GM18507 (cell line): ENCODE results near the gene CFDP1.

Experiments used
- DNase-seq: peaks from one replicate; pipeline ENCODE4 v3.0.0; 2011; ENCODE audit warnings: low read depth; ENCODE audit not compliant: insufficient read length; ENCODE audit errors: extremely low spot score
- FAIRE-seq: peaks from 2 replicates; lab custom pipeline; 2011; peaks lifted over from hg19 to GRCh38; lab: Jason Lieb, UNC

The CFDP1 gene

DNA sequence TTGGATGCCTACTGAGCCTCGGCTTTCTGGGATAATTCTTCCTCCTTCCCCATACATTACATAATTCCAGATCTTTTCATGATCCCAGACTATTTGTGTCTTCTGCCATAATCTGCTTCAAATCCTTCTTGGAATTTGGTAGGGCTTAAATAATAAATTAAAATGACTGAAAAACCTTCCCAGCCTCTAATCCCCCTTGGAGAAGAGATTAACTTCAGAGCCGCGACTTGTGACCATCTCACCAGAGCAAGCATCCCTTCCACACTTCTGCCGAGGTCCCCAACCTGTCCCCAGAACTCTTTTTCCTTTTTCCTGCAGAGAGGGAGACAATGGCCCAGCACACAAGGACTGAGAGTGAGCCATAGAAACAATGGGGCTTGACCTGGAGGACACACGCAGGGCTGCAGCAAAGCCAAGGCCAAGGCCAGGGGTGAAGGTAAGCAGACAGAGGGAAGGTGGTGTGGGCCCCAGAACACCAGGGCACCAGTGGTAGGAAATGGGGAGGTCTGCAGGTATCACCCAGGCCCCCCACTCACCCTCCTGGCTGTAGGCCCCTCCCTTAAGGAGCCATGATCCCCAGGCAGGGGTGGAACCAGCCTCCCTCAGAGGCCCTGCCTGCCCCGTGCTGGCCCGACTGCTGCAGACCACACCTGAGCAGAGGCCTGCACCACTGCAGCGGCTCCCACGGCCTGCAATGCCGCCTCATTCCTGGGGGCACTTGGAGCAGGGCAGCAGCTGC, 172.3 kb downstream of the CFDP1 start:
- FAIRE-seq (no peak), DNase-seq (no peak)

DNA sequence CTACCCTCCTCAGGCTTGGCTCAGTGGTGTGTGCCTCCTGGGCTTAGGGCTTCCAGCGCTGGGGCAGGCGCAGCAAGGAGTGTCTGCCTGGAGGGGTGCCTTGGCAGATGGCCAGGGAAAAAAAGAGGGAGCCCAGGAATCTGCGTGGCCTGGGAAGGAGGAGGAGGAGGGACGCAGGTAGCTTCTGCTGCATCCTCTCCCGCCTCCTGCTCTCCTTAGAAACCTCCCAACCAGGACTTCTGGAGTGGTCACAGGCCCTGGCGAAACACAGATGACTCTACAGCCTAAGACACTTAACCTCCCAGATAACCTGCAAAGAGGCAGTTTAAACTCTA, 174.5 kb downstream of the CFDP1 start:
- DNase-seq (no peak), FAIRE-seq (no peak)

DNA sequence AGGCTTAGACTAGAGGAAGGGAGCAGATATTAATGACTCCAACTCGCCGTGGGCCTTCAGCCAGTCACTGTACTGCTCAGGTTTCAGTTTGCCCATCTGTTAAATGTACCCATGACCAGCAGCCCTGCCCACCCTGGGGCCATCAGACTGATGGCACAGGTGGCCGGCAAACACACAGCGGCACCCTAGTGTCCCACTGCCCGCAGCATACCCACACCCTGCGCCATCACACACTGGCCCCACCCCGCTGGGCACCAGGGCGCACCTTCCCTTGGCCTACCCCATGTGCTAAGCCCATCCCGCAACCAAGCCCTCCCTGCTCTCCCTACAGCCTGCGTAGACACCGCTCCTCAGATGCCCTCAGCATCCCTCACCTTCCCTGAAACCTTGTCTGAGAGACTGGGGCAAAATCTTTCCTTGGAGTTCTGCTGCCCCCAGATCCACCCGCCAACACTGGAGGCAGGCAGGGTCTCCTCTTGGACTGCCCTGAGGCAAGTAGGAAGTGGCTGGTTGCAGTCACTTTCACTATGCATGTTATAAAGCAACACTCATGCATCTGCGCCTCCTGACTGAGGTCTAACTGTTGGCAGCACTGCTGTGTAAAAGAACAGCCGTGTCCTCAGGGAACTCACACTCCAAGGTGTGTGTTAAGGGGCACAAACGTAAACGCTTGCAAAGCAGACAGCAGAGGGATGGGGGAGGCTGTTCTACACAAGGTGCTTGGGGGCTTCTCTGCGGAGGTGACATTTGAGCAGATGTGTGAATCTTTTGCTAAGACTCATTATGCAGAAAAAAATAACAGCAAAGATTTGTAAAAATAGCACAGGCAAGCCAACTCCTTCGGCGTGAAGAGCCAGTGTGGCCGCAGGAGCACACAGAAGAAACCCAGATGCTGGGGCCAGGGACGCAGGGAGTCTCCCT, 175.2 kb downstream of the CFDP1 start:
- FAIRE-seq (no peak), DNase-seq (no peak)

DNA sequence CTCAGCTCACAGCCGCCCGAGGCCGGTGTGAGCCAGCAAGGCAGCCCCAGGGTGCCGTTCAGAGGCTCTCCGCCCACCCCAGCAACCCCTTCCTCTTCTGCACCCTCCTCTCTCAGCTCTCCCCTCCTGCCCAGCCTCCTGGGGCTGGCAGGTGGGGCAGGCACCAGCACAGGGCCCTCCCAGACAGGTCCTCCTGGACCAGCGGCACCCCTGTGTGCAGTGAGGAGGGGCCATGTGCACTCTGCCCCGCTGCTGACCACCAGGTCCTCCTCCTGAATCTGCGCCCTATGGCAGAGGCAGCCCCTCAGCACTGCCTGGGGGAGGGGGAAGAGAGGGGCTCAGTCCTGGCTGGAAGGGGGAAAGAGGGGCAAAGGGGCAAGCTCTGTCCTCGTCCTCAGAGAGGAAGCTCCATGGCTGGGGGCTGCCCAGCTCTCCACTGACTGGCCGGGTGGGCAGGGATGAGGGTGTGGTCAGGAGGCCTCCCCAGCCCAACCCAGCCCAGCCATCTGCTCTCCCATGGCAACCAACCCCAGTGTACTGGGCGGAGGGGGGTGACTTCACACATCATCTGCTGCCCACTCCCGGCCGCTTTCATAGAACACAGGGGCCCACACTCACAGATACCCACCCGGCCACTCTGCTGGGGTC, 176.5 kb downstream of the CFDP1 start:
- DNase-seq, result no peak
- no peak for FAIRE-seq

DNA sequence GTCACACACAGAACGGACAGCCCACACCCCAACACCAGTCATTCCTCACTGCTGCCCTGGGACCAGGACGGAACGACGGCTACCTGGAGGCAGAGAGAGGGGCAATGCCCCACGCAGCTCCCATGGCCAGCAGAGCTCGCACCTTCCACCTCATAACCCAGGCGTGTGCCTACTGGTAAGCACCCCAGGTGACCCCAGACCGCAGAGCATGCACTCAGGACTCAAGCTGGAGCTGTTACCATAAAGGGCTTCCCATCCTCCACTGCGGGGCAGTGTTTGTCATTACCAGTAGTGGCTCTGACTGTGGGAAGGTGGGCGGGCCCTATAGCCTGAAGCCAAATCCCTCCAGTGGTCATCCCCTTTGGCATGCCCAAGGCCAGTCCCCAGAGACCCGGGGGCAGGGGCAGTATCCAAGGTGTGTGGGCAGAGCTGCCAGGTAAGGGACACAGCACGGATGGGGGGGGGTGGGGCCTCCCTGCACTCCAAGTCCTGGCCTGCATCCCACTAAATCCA, 177.2 kb downstream of the CFDP1 start:
- no peak for DNase-seq
- no peak for FAIRE-seq

GRCh38 chr16:75254359-75254837, 178.9 kb downstream of the CFDP1 start:
- no peak for DNase-seq
- FAIRE-seq, result no peak

DNA sequence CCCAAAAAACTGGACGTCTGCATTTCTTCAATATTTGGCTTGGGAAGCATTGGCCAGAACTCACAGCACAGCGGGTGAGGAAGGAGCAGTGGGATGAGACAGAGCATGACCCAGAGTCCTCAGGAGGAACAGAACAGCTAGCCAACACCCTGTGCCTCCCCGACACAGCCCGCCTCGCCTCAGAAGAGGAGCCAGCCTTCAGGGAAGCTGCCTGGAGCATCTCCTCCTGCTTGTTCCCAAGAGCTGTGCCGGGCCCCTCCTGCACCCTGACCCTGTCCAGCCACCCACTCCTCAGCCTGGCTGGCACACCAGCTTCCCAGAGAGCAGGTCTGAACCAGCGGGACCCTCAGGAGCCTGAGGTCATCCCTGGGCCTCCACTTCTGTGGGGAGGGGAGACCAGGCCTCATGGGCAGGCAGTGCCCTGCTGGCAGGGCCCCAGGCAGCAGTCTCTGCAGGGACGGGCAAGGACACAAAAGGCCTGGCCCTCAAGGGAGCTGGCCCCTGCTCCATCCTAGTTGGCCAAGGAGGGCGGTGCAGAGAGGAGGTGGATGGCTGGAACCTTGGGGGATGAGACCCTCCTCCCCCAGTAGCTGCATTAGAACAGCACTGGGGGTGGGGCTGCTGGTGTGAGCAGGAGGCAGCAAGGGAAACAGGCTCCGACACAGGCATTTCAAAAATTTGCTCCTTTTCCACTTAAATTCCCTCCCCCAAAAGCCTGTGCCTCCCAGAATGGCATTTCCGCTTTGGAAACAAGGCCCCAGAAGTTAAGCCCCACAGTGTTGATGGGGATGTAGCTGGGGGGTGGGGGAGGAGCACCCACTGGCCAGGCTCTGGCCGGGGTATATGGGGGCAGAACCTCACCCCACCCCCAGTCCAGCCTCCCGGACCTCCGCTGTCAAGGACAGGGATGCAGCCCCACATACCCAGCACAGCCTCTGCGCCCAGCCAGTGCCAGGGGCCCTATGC, 180.1 kb downstream of the CFDP1 start:
- FAIRE-seq (no peak), DNase-seq (no peak)

DNA sequence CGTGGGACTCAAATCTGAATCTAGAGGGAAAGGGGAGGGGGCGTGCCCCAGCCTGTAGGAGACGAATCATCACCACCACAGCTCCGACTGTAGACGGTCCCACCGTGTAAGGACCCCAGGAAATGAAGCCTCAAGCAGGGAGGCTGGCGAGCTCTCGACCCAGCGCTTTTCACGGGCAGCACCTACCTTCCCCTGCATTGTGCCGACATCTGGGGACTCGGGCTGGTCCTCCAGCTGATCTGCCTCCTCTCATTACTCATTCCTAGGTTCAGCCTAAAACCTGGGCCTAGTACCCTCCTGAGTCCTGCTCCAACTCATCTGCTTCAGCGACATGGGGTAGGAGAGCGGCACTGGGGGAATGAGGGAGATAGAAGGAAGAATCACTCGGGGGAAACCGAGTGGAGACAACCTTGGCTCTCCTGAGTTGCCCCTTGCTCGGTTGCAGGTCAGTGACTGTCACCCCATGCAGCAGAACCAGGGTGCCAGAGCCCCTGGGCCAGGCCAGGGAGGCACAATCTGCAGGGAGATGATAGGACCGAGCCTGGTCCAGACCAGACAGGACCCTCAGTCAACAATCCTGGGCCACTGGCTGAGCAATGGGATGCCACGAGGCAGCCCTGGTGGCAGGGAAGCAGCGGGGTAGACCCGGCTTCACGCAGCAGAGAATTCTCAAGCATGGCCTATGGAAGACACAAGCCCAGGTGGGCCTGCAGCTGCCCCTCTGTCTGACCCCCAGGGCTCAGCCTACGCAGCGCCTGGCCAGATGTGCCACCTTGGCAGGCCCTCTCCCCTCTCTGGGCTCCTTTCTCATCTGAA, 181.0 kb downstream of the CFDP1 start:
- FAIRE-seq, result no peak
- DNase-seq, result no peak

DNA sequence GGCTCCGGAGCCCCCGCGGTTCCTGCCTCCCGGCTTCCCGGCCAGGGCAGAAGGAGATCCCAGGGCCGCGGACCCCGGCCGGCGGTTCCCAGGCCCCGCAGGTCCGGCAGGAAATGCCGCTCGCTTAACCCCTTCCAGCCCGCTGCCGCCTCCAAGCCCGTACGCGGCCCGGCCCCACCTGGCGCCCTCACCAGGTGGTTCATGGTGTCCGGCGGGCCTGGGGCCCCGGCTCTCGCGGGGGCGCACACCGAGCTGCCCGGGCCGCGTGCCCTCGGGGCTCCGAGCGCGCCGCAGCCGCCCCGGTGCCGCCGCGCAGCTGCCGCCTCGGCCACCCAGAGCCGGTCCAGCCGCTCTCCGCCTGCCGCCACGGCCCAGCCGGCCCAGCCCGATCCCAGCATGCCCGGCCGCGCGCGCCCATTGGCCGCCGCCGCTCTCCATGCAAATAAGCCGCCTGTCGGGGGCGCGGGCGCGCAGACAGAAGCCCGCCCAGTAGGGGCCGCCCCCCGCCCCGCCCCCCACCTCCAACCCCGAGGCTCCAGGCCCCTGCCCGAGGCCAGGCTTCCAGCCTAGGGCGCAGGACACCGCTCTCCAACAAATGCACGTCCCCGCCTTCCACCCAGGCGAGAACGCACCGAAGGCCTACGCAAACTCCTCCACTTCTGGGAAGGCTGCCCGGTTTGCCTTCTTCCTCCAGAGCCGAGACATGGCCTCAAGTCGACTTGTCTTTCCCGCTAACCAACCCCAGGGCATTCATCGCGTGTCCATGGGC, 181.8 kb downstream of the CFDP1 start, which contains the start of gene BCAR1:
TSS of gene BCAR1 (minus strand) at position 345 of the 769 bp plus-strand sequence. CDS start at position 203, 142 bp downstream.
- FAIRE-seq (peak; percentile 51), DNase-seq (peak; percentile 81)

DNA sequence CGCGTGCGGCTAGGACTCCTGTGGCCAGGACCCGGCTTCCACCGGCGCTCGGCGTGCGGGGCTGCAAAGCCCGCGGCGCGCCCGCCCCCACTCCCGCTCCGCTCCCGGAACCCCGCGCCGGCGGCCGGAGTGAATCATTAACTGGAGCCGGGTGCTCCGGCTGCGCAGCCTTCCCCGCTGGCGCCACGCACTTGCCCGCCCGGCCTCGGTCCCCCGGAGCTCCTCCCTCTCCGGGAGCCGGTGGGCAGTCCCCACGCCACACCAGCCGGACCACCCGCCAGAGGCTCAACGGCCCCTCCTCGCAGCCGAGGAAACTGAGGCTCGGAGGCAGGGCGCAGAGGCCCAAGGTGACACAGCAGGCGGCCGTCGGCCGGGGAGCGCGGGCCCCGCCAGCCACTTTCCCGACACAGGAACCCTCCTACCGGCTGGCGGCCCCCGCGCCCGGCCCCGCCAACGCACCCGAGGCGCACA, 182.5 kb downstream of the CFDP1 start:
- no peak for FAIRE-seq
- DNase-seq, result peak; percentile 58

DNA sequence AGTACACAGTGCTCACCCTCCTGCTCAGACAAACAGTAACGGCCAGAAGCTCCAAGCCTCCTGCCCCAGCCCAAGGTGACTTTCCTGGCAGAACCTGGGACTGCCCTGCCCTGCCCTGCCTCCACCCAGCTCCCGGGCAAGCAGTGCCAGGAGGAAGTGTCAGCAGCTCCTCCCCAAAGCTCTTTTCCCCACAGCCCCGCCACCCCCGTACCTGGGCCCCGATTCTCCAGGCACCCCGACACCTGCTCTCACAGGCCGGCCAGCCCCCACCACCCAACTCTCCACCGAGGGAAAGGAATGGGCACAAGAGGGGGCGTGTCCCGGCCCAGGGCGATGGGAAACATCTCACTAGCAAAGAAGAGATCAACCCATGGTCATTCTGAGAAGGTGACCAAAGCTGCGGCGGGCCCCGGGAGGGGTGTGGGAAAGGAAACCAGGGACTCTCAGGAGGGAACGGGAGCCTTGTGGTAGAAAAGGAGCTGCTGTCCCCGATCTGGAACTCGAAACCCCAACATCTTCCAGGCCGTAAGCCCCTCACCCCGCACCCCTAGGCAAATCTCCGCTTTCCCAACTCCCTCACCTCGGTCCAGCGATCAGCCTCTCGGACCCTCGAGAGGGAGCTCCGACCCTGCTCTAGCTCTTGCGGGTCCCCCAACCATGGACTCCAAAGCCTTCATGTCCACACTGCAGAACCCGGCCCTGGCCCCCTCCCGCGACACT, 183.1 kb downstream of the CFDP1 start:
- DNase-seq (no peak), FAIRE-seq (no peak)

DNA sequence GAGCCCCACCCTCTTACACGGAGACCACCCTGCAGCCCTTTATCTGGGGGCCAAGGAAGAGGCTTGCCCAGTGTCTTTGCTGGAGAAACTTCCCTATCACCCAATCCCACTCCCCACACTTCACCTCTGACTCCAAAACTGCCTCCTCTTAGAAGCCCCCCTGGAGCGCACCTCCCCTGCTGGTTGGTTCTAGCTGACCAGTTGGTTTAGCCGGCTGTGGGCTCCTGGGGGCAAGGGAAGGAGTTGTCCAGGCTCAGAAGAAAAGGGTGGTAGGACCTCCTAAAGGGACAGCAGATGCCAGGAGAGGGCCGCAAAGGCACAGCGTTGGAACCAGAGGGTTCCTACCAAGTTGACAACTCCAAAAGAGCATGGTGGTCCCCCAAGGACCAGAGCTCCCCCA, 183.9 kb downstream of the CFDP1 start:
- FAIRE-seq (no peak), DNase-seq (no peak)

GRCh38 chr16:75248536-75249380, 184.5 kb downstream of the CFDP1 start:
- DNase-seq, result no peak
- FAIRE-seq, result no peak

DNA sequence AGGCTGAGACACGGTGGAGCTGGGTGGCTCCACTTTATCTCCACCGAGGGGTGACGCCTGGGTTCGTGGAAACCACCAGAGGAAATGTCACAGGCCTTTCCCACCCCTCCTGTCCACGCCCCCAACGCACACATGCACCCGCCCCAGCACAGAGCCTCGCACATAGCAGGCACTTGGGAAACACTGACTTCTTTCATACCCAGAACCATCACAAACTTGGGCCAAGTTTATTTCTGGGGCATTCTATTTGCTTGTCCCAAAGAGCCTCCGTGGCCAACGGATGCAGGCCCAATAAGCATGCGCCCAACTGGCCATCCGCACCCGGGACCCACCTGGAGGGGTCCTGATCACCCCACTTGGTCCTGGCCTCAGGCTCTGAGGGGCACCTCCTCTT, 185.2 kb downstream of the CFDP1 start:
- DNase-seq (no peak), FAIRE-seq (no peak)

GRCh38 chr16:75247249-75247648, 186.1 kb downstream of the CFDP1 start:
- DNase-seq, result no peak
- FAIRE-seq, result no peak
